NCI-H446 treated with DMSO at 0.1 percent for 48 hours (cell line): ENCODE results near the gene AGAP1.

ENCODE experiments used
- DNase-seq: peaks from one replicate; lab custom pipeline; 2025; lab: John Stamatoyannopoulos, UW

AGAP1 gene

DNA sequence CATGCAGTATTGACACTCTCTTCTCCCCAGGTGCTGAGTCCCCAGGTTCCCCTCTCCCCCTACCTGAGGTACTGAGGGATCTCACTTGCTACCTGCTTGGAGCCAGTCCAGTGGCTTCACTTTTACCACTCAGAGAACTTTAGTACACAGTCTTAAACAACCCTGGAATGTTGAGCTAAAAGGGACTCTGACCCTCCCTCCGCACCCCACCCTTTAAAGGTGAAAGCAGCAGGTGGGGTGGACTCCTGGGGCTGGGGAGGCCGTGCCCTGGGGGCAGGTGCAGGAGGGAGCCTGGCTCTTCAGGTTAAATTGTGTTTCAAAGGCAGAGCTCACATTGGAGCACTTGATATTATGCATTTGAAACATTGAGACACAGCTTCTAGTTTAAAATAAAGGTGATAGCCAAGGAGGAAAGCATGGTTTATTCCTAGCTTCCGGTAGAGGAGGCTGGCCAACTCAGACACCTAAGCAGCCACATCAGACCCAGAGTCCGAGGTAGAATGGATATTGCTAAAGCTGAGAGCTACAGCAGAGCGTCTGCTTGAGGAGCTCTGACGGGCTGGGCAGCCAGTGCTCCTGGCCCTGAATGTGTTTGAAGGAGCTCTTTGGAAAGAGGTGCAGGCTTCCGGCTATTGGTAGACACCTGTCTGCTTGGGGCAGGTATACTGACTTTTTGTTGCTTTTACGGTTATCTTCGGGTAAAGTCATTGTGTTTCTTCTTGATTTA is 196.4 kb downstream of the AGAP1 start:
- no peak for DNase-seq

DNA sequence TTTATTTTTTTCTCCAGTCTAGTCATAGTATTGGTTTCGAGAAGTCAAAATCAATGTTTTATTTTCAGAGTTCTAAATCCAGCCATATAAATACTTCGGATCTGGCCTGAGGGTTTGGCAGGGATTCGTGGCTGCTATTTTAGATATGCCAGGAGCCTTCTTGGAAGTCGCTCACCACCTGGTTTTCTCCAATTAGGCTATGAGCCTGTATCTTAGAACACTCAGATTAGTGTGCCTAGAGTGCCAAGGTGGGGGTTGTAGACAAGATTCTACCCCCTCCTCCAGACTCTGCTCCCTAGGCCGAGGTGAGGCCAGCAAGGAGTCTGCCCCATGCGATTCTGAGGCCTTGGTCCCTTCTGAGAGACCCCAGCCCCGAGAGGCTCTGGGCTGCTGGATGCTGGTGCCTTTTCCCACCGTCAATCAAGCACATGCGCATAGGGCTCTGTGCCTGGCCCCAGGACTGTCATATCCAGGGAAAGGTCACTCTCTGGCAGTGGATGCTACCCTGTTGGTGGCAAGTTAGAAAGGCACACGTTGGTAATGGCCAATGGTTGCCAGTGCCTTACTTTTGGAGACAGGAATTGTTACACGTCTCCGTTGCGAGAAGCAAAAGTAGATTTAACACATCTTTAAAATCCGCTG is 197.1 kb downstream of the AGAP1 start:
- no peak for DNase-seq

DNA sequence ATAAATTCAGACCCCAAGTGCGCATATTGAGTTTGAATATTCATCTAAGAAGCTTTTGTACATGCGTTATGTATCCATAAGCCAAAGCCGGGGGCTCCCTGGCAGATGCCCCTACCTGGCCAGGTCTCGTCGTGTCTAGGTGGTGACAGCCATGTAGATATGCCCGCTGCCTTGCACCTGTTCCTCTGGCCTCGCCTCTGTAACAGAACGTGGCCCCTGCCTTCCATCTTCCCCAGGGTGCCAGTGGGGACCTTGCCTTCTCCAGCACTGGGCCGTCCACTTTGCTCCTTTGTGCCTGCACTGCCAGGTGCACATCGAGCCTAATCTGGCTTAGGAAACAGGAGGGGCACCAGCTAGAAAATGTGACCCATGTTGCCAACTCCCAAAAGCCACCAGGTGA is 198.2 kb downstream of the AGAP1 start:
- no peak for DNase-seq

DNA sequence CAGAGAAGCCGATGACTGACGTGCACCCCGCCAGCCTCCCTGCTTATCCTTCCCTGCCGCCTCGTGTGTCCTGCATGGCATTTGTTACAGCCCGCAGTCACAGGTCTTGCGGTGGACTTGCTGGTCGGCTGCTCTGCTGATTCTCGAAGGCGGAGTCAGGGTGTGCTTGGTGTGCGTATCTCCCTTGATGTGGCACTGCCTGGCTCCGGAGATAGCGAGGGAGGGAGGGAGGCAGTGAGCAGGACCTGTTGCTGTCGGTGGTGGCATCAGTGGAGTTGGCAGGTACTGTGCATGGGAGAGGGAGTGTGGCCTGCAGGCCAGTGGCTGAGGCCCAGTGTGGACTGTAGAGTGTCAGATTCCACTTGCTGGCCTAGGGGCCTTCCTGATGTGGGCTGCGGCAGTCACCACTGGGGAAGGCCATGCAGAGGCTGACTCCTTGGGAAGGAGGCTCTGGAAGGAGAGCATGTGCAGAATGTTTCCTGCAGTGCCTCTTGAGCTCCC is 198.9 kb downstream of the AGAP1 start:
- no peak for DNase-seq

DNA sequence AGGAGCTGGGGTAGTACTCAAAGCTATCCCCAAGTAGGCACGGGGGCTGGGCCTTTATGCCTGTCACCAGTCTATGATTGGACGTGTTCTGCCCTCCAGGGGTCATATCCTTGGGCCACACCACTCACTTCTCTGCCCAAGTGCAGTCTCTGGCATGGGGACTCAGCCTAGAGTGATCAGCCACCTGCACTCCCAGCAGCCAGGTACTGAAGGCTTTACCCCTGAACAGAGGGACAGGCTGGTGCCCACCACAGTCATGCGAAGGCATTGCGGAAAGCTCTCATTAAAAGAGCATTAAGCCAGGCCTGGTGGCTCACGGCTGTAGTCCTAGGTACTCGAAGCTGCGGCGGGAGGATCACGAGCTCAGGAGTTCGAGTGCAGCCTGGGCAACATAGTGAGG is 199.4 kb downstream of the AGAP1 start:
- no peak for DNase-seq

DNA sequence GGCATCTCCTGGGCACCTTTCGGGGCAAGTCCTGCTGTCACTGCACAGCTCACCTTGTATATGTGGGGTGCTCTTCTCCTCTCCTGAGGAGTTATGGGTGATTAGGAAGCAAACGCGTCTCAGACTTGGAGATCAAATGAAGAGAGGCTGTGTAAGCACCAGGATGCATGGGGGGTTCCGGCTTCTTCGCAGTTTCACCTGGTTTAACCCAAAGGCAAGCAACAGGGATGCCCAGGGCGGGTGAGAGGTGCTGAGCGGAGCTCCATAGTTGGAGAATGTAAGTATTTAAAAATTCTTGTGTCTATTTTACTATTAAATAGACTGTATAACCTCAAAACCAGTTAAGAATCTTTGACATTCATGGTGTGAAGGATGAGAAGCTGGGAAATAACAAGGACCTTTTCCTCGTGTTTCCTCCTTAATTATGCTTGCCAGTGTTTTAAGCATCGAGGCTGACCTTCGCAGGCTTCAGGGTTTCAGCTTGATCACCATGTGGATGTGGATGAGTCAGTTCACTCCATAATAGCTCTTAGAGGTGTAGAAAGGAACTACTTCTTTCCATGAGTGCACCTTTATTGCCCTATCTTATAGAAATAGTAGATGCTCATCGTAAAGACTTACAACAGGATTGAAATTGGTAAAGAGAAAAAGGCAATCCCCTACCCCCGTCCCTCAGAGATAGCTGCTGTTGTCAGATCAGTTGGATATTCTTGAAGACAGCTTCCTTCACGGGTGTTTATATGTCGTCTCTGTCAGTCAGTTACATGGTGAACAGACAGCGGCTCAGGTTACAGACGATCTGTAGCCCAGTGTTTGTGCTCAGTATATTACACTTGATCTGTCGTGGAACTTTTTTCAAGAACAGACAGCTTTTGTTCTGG is 201.1 kb downstream of the AGAP1 start:
- DNase-seq = no peak

DNA sequence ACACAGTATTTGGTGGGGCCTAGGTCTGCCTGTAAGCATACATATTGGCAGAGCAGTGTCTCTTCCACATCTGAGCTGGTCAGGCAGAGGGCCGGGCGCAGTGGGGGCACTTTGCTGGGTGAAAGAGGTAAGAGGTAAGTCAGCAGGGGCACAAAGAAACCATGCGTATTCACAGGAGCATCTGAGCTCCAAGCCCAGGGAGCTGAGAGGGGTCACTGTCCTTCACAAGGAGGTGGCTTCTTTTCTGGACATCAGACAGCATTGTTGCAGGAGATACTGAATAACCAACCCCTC is 201.7 kb downstream of the AGAP1 start:
- no peak for DNase-seq

DNA sequence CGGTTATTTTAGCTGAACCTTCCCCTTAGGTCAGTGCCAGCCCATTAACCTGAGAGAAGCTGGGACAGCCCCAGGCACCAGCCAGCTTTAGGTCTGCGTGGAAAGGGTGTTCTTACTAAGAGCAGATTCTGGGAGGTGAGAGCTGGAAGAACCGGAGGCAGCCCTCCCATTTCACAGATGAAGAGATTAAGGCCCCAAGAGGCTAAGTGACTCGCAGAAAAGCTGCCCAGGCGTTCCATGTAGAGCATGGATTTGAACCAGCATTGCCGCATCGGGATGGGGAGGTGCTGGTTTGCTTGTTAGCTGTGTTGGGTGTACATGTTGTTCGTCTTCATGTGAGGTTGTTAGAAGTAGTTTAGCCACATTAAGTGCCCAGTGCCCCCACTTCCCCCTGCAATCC is 203.2 kb downstream of the AGAP1 start:
- no peak for DNase-seq

DNA sequence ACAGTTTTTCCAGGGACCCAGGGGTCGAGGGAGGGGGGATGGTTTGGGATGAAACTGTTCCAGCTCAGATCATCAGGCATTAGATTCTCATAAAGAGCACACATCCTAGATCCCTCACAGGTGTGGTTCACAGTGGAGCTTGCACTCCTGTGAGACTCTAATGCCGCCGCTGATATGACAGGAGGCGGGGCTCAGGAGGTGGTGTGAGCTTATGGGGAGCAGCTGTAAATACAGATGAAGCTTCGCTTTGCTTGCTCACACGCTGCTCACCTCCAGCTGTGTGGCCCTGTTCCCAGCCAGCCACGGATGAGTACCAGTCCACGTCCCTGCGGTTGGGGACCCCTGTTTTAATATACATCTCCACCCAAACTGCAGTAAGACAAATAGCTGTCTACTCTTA is 204.2 kb downstream of the AGAP1 start:
- DNase-seq = no peak

DNA sequence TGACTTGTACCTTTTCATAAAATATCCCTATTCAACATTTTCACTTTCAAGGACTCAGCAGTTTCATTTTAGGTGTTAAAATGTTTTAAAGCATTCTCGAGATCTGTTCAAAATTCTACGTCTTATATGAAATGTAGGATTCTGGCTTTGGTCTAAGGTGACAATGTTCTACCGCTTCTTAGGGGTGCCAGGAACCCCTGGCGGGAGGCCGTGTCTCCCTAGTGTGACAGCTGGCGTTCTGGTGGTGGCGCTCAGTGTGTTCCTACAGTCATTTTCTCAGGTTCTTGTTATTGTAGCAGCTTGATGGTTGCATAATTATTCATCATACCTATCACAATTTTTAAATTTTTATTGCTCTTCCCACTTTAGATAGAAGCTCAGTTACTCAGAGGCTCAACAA is 204.6 kb downstream of the AGAP1 start:
- no peak for DNase-seq

DNA sequence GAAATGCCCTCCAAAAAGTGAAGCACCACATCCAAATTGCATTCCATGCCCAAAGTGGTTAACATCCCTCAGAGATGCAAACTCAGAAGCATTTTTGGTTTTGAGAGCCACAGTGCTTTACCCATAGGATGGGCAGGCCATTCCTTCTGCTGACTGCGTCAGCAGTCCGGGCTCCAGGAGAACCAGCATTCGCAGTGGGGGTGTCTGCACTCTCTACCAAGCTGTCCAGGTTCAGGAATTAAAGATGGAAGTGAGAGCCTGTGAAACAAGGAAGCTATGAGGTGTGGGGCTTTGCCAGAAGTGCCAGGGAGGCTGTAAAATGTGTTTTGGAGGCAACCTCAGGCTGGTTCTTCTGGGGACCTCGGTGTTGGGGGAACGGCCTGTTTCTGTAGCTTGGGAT is 205.7 kb downstream of the AGAP1 start:
- no peak for DNase-seq

DNA sequence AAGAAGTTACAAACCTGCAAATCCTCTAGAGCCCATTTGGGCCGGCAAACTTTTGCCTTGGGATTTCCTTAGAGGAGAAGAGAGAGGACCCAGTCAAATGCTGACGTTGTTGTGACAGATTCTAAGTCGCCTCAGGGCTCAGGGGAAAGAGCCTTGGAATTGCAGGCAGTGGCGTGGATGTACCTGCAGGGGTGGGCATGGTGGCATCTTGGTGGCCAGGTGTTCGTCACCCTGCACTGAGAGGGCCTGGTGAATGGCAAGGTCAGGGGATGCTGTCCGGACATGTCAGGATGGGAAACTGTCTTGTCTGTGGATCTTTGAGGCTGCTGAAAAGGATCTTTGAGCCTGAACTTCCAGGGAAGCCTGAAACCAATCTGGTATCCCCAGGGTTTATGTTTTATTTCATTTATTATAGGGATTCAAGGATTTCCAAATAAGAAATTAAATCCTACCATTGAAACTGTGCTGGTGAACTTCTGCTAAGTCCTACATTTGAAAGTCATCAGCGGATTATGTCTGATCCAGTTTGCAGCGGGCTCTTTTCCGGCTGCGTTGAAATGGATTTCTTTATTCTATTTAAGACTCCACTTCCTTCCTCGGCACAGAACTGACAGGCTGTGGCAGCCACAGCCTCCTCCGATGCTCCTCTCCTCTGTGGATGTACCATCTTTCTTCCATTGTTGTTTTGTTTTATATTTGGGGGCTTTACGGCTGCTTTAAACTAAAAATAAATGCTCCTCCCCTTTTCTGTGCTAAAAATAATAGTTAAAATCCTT is 207.6 kb downstream of the AGAP1 start:
- DNase-seq = no peak

DNA sequence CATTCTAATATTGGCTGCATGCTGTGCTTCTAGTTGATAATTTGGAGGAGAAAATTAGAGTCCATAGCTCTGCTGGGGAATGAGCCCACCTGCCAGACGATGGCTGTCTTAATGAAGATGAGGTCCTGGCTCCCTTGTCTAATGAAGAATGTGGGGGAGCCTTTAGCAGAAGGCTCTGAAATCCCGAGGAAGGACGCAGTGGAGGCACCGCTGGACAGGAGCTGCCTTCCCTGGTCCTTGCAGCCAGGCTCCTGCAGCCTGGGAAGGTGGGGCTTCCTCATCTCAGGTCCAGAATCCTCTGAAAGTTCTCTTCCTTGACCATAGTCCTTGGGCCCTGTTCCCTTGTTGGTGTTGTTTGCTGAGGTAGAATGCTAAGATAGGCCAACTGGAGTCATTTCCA is 208.3 kb downstream of the AGAP1 start:
- no peak for DNase-seq

DNA sequence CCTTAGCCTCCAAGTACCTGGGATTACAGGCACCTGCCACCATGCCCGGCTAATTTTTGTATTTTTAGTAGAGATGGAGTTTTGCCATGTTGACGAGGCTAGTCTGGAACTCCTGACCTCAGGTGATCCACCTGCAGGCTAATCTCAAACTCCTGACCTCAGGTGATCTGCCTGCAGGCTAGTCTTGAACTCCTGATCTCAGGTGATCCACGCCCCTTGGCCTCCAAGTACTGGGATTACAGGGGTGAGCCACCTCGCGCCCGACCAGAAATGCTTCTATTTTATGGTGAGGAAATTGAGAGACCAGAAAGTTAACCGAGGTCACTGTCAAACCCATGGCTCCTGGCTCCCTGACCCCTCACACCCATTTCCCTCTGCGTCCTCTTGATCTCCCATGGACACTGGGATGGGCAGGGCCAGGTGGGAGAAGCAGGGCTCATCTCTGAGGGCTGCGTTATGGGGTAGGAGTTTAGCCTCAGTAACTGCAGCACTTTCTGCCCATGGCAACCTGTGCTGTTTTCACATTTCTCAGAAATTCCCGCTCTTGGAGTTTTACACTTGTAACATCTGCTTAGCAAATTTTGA is 210.0 kb downstream of the AGAP1 start:
- no peak for DNase-seq

DNA sequence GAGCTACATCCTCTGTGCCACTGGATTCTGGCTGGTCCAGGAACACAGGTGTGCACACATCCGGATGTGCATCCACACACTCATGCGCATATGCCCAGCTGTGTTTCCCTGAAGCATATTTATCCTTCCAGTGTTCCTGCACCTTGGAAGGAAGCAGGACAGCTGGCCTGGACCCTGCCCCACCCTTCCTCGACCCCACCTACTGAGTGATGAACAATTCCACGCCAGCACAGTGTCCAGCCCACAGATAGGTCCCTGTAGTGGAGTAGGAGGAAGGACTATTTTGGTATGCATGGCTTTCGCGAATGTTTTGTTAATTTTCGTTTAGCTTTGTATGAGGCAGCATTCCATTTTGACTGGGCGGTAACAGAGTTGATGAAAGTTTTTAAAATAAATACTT is 211.5 kb downstream of the AGAP1 start:
- DNase-seq = no peak

DNA sequence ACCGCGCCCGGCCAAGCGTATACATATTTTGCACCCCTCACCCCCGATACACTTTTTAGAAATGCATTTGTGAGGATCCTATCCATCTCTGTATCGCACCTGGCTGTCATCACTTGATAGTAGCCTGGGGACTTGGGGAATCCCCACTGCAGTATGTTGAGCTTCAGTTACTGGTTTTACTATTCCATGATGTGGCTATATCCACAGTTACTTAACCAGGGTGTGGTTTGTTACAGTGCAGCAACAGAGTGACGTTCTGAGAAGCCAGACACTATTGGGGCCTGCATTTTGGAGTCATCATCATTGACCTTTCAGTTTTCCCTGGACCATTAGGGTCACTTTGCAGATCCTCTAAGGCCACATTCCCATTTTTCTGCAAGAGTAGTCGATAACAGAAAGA is 212.7 kb downstream of the AGAP1 start:
- no peak for DNase-seq

DNA sequence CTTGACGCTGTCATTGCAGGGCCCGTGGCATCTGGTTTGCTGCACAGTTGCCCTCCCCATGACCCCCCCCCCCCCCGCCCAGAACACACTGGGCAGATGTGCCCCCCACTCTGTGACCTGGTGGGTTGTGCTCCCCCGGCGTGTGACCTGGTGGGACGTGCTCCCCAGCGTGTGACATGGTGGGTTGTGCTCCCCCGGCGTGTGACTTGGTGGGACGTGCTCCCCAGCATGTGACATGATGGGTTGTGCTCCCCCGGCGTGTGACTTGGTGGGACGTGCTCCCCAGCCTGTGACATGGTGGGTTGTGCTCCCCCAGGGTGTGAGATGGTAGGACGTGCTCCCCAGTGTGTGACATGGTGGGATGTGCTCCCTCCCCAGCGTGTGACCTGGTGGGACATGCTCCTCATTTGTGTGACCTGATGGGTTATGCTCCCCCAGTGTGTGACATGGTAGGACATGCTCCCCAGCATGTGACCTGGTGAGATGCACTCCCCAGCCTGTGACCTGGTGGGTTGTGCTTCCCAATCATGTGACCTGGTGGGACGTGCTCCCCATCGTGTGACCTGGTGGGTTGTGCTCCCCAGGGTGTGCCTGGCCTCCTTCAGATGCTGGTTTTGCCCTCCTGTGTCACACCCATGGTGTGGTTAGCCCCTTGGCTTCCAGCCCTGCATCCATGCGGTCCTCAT is 213.7 kb downstream of the AGAP1 start:
- DNase-seq = no peak

DNA sequence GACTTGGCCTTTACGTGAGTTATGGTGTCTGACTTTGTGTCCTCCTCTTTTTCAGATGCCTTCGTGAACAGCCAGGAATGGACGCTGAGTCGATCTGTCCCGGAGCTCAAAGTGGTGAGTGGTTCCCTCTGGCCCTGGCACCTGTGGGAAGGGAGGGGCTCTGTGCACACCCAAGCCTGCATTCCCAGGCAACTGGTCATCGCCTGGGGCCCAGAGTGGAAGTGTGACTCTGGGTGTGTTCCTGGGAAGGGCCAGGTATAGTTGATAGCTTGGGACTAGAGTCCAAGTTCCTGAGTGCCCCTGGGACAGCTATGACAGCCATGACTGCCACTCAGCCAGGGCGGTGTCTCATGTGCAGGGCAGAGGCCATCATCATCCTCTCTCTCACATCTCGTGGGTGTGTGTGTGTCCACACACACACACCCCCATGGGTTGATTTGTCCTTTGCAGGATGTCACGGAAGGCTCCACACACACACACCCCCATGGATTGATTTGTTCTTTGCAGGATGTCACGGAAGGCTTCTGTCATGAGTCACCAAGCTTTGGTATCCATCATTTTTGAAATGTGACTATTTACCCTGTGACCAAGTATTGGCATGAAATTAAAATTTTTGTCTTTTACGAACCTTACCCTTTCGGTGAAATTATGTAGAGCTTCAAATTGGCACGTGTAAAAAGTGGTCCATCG is 215.4 kb downstream of the AGAP1 start:
- no peak for DNase-seq

DNA sequence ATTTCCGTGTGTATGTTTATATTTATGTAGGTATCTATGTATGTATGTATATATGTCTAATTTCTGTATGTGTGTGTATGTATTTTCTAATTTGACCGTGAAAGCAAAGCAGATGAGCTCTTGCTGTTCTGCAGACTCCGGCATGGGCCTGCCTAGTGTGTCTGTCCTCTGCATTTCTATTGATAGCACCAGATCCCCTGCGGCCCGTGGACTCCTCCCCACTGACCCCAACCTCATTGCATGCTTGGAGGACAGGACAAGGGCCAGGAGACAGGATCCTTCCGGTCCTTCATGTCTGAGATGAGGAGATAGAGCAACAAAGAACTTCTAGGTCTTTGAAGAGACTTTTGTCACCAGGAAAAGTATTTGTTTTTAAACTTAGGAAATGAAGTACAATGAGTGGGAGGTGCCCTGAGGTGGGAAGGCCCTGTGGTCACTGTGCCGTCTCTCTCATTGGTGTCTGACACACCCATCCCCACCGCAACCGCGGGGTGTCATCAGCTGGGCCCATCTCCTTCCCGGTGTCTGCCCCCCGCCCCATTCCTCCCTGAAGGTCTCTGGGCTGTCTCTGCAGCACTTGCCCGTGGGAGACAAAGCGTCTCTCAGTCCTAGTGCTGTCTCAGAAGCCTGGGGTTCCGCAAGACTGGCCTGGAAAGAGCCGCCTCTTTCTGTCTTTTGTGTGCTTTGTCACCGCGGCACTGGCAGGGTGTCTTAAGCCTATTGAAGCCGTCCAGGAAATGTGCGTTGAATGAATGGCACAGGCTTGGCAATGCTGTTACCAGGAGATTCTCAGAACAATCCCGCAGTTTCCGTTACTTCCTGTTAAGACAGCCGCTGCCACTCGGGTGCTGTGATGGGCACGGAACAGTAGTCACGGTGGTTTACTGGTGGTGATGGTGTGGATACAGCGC is 216.4 kb downstream of the AGAP1 start:
- no peak for DNase-seq

DNA sequence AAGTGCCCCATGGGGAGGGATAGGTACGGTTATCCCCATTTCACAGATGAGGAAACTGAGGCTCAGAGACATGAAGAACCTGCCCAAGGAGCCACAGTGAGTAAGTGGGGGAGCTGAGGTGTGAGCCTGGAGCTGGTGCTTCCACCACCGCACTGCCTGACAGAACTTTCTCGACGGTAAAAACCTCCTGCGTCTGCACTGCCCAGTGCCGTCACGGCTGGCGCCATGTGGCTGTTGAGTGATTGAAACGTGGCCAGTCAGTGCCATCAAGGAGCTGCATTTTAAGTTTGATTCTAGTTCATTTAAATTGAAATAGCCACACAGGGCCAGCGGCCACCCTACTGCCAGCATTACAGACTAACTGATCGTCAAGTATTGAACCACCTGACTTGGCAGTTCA is 217.1 kb downstream of the AGAP1 start:
- DNase-seq = no peak
